HG02981 (cell line): ENCODE results near the gene TMEM182.

Experiments used
- ATAC-seq: cut with Tn5 transposase; IDR thresholded peaks from one replicate; pipeline ENCODE4 v1.9.1; 2021; ENCODE audit warnings: mild to moderate bottlenecking, moderate library complexity; ENCODE audit not compliant: unreplicated experiment

TMEM182 gene, protein sequence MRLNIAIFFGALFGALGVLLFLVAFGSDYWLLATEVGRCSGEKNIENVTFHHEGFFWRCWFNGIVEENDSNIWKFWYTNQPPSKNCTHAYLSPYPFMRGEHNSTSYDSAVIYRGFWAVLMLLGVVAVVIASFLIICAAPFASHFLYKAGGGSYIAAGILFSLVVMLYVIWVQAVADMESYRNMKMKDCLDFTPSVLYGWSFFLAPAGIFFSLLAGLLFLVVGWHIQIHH

DNA sequence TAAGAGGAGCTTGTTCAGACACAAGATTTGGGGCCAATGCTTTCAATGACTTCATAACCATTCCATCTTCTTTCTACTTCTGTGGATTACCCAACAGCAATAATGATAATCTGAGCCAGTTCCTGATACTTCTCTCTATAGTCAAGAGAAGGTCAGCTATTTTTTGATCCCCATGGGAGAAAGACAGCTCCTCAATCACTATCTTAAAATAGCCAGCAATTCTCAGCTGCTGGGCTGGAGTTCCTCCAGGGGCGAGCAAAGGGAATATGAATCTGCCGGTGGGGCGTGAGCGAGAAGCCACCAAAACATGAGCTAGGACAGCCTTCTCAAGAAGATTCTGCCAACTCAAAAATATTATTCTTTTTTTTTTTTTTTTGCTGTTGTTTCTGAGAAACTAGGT lies at the start of gene TMEM182:
TSS of gene TMEM182 (plus strand) at position 269 of the 400 bp plus-strand sequence. CDS start 187 bp downstream, outside the sequence.
- ATAC-seq = no peak

DNA sequence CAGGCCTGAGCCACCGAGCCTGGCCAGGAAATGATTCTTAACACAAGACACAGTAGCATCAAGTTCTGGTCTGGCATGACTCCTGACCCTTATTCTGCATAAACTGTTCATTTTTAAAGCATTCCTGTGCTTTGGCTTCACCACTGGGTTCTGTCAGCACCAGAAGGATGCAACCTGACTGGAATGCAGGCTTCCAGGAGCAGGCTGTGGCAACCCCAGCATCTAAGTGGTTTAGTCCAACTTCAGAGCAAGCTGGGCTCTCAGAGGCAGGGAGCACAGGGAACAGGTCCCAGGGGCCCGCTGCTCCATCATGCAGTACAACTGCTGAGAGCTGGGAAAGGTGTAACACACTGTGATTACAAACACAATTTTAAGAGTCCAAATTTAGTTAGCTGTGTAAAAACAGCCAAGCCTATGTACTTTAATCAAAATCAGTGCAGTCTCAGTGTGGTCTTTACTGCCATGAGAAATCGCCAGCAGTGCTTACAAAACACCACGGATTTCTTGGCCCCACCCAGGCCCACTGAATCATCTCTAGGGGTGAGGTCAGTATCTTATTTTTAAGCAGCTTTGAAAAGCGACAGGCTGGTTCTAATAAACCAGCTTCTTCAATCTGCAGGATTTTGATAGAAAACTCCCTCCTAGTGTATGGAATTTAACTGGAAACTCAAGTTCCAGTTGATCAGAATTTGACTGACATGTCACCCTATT lies 44.4 kb upstream of the TMEM182 start:
- ATAC-seq = no peak

DNA sequence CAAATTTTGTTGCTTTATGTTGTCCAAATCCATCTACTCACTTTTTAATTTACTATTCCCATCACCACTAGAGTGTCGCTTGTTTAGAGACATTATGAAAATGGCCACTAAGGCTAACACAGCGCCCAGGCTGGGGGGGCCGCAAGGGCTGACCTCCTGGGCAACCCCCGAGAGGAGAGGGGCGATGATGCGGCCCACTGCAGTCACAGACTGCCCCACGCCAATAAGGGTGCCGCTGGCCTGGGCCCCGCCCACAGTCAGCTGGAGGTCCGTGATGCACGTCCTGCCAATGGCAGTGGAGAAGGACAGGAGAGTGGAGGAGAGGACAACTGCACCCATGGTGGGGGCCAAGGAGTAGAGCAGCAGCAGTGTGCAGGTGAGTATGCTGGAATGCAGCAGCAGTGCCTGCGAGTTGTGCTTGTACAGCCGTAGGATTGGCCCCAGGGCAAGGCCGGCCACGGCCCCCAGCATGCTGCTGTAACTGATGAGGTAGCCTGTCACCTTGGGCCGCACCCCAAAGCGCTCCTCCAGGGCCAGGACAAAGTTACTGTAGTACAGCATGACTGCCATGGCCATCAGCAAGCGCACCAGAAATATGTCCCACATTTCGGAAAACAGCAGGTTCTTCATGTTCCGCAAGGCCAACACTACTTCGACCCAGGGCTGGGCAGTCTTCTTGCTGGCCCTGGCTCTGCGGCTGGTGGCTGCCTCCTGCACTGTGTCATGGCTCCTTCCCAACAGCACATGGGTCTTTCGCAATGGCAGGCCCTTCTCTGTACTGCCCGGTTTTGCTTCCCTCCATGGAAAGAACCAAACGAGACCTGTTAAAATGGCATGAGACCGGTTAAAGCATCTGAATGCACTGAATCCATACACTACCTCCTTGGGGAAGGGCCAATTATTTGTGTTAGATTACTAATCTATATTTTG lies 43.2 kb upstream of the TMEM182 start:
- no peak for ATAC-seq

DNA sequence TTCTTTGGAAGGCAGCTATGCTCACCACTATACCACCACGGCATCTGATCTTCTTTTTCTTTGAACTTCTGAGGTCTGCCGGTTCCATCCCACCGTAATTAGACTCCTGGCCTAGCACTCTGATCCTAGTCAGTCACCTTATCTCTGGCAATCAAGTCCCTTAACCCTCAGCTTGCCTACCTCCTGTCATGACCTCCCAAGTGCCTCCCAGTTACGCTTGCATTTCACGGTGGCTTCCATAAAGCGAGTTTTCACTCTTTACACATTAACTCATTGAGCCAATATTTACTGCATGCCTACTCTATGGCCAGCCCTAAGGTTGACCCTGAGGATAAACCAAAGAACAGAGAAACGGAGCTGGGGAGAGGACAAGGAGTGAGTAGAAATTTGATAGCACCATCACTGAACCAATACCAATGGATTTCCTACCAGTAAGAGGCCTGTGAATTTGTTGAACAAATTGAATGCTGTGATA lies 37.8 kb upstream of the TMEM182 start:
- ATAC-seq = no peak

DNA sequence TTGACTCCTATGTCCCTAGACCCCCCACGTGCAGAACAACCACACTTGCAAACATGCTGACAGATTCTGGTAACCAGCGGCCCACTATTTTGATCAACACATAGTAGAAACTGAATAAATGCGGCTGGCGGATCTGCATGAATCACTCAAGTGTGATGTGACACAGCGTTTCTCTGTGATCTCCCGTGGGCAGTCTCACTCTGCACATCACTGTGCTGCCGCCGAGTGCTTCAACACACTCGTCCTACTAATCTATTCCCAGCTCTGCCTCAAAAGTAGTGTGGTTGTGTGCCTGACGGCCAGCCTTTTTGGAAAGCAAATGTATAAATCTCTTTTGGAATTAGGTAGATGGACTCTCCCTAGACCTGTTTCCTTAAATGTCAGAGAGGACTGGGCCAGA lies 37.3 kb upstream of the TMEM182 start:
- ATAC-seq = no peak

DNA sequence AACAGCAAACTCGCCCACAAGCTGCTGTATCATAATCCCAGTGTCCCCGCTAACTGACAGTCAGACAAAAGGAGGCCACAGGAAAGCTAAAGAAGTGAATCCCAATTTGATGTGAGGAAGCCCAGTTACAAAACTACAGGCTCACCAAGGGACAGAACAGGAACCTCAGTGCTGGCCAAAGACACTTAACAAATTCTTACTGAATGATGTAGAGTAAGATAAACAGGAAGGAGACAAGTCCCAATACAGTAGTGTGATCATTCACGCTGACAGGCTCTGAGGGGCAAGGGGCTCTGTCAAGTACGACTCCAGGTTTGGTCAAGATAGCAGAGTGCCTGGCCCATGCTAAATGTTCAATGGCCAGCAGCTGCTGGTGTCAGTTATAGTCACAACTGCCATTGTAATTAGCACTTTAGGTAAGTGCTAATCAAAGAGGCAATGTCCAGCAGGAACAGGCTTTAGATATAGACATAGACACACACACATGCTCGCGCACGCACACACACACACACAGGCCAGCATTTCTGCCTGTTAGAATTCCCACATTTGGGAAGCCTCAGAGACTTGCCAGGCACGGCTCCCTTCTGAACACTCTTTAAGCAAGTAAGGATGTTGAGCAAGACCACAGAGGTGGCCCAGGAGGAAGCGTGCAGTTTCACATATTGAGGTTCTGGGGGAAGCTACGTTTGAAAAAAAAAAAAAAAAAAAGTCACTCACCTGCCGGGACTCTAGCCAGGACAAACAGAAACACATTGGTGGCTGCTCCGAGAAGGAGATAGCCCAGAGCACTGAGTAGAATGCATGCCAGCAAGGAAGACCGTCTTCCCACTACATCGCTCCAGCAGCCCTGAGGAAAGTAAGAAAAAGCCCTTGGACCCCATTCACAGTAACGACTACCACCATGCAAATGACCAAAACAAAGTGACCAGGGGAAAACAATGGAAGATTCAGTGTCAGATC lies 35.4 kb upstream of the TMEM182 start:
- no peak for ATAC-seq

DNA sequence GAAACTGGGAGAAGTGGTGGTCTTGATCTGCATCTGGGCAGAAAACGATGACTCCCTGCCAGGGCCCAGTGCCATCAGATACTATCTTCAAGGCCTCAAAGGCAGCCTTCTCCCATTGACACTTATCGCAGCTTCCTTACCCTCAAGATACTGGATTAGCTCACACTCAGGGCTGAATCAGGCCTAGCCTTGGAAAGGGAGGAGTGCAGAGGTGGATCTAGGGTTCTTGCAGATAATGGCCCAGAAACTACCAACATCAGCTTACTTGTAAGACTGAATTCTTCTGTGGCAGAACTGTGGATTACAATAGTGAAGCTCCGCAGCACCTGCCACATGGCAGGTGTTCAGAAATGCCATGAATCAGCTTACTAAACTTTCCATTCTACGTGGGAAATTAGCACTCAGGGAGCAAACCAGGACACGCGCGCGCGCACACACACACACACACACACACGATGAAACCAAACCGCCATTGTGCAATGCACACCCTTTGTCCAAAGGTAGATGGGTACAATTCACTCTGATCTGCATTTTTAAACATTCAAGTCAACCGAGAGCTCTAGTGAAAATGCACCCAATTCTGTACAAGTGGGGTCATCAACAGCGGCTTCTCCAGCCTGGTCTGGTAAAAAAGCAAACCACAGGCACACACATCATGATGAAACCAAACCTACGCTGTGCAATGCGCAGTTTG lies 26.3 kb upstream of the TMEM182 start:
- ATAC-seq = no peak

DNA sequence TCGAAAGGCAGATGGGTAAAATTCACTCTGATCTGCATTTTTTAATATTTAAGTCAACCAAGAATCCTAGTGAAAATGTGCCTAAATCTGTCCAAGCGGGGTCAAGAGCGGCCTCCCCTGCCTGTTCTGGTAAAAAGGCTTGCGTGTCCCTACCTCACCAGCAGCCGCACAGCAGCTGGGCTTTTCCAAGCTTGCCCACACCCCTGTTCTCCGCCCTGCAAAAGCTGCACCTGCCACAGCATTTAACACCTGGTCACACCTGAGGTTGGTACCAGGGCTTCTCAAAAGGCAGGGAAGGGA lies 25.8 kb upstream of the TMEM182 start:
- peak; percentile 11 for ATAC-seq

DNA sequence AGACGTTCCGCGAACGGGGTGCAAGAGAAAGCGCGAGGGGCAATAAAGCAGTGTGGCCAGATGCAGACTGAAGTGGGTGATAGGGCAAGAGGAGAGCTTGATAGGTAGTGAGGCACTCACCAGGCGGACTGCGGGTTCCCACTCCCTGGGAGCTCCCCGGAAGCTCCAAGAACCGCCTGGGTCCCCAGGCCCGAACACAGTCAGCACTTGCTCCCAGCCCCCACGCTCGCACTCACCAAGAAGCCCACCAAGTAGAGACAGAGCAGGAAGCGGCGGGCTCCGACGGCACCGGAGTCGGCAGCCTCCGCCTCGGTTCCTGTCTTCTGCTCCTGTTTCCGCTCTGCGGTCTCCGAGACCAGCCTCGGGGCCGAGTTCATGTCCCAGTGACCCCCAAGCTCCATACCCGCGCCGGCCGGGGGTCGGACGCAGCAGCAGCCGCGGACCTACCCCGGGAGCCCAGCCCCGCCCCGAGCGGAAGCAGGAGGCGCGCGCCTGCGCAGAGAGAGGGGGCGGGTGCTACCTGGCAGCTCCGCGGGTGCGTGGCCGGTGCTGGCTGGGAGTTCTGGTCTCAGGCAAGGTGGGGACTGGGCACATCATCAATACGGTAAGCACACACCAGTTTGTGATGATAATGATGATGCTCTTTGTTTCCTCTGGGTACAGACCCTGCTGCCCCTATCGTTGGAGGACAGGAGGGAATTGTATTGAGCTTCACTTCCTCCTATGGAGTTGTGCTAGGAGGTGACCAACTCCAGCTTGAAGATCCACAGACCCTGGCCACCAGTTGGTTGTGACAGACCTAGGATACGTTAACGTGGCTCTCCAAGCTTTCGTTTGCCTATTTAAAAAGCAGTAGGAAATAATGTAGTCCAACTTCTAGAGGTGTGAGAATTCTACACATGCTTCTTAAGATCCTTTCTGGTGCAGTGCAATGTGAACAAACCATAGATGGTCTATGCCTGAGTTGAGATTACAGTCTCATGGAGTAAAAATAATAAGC lies 25.1 kb upstream of the TMEM182 start:
- peak; percentile 89 for ATAC-seq

DNA sequence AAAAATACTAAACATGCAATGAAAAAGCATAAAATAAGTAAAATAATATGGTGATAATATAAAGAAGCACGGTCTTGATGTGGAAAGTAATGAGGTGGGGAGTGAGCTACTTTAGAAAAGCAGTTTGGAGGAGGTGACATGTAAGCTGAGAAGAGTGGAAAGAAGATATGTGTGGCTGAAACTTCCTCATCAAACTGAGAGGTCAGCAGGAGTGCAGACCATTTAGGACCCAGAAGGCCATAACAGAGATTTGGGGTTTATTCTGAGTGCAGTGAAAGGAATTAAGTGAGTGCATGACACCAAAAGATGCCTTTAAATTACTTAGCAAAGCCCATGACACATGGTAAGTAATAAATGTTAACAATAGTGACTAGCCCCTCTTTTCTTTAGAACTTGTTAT lies 24.4 kb upstream of the TMEM182 start:
- peak; percentile 53 for ATAC-seq

DNA sequence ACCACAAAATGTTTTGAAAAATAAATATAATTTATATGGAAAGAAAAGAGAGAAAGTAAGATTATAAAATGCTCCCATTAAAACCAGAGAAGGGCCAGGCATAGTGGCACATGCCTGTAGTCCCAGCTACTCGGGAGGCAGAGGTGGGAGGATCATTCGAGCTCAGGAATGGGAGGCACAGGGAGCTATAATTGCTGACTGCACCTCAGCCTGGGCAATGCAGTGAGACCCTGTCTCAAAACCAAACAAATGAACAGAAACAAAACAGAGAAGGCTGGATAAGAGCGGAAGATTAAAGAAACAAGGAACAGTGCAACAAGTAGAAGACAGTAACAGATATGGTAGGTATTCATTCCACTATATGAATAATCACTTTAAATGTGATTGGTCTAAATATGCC lies 18.6 kb upstream of the TMEM182 start:
- no peak for ATAC-seq

DNA sequence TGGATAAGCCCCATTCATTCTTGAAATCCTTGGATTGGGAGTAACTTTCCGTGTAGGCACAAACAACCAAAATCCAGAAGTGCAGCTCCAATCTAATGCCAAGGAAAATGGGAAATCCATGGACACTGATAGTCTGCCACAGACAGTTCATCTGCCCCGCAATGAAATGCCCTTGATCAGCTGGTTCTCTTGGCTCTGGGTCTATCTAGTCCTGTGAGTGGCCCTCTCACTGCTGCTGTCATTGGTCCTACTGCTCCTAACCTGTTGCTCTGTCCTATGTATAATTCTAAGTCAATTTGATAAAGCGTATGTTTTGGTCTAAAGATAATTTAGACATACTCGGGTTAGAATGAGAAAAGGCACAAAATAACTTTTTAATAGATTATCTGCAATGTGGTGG lies 13.7 kb upstream of the TMEM182 start:
- ATAC-seq = no peak

DNA sequence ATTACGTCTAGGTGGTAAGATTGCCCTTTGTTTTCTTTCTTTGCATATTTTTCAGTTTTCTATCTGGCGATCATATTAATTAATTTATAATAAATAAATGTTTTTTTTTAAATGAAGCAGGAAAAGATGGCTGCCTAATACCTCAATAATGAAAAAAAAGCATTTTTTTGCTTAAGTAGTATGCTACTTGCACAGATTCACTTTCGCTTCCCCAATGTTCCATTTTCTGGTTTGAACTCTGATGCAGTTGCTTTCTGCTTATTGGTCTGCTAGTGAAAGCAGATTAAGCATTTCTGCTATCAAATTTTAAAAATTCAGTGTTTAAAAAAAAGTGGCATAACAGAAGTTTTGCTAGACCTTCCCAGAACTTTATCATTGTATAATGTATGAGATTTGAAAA lies 11.9 kb upstream of the TMEM182 start:
- peak; percentile 71 for ATAC-seq

DNA sequence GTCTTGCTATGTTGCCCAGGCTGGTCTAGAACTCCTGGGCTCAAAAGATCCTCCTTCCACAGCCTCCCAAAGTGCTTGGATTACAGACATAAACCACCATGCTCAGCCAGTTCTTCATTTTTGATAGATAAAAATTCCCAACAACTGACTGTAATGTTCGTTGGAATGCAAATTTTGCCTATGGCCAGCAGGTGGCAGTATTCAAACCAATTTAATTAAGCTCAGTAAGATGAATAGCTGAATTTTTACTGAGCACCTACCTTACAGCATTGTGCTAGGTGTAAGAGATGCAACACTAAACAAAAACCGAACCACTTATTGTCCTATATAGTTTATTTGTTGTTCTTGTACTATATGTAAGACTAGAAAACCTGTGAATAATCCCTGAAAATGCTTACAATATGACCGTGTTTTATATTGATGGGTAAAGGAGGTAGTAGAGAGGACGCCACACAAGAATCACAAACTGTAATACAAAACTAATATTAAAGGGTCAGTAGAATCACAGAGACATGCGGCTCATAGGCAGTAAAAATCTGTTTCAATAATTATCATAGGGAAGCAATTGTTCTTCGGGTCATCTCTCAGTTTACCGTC lies 8.2 kb upstream of the TMEM182 start:
- peak; percentile 55 for ATAC-seq

DNA sequence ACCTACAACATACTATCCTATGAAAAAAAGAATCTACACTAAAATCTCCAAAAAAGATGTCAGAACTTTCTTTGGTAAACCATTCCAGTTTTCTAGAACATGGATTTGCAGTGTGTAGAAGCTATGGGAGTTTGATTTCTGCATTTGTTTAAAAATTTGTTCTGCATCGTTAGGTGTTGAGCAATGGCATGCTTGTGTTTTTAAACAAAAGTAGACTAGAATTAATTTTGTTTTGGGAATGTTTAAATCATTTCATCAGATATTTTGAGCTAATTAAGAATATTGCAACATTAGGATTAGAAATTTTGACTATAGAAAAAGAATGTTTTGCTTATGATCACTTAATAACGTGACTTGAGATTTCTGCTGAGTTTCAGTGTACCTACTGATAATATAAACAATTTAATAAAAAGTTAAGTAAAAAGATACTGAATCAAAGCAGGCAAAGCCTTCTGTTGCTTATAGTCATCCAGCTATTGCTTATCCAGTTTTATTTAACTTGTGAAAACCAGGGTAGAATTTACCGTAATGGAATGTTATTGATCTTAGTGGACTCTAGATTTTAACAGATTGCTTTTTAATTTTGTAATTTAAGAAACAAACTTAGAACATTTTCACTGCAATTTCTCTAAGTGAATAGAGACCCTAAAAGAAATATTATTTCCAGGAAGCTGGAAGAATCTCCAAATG lies 7.2 kb upstream of the TMEM182 start:
- ATAC-seq = no peak

DNA sequence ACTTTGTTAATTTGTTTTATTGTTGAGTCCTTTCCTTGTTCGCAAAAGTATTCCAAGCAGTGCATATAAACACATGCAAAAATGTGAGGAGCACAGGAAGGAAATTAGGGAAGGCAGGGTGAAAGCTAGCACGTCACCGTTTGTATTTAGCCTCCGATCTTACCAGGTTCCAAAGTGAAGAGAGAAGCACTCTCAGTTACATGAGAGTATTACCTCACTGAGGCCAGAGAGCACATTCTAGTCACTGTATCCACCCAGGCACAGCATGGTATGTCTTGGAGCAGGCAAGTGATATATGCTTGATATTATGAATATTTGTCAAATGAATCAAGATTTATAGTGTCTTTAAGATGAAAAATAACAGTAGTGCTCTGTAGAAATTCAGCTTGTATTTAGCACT lies 6.5 kb upstream of the TMEM182 start:
- no peak for ATAC-seq

DNA sequence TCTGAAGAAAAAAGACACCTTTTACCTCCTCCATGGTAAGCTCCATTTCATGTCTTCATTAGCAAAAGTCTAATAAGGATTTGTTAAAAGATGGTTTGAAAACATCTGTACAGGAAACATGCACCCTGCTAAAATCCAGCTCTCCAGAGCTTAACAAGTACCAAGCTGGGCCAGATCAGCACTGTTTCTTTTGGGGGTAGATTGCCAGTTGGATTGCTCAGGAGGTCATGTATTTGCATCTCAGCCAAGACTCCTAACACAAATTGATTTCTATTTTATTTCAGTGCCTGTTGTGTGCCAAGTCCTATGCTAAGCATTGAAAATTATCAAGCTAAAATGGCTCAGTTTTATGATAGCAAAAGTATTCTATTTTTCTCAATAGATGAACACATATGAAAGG lies 3.4 kb upstream of the TMEM182 start:
- ATAC-seq = no peak

DNA sequence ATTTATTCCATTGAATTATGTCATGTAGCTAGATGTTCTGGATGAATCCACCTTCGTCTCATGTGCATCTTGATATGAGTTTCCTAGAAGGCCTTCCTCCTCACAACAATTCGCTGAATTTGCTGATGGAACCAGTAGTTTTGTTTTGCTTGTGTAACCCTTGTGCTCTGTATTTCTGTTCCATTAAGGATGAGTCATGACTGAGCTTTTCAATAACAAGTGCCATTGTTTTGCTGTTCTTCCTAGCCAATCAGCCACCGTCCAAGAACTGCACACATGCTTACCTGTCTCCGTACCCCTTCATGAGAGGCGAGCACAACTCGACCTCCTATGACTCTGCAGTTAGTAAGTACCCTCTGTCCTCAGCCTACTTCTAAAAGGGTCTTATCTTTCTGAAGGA lies 2.3 kb downstream of the TMEM182 start:
- no peak for ATAC-seq
